K562 treated with DMSO at 1 percent for 24 hours (cell line): ENCODE measurements around the gene SPPL2C. TPM values are rescaled to one million over a fixed set of nuclear protein-coding genes. Genes with fewer than 3 reads are reported as not detected.

Experiments
- total RNA-seq: library from RNA; unstranded; fragments of 300-600 nt; gene quantifications from 2 replicates; pipeline ENCODE4 v1.2.3, GENCODE V29; 2022; ENCODE audit warnings: low read depth; ENCODE audit not compliant: insufficient read depth

The SPPL2C gene
- not detected in 2 replicates for total RNA-seq

GRCh38 chr17:45844695-45845375 lies at the start of gene SPPL2C:
Gene SPPL2C, plus strand, starts transcription at chr17:45844881. Its CDS starts 26 bp downstream, at chr17:45844907.

GRCh38 chr17:45894022-45894784 lies 49.5 kb downstream of the SPPL2C start, which contains the start of gene MAPT:
Gene MAPT, plus strand, starts transcription at chr17:45894554. Its CDS starts 67,784 bp downstream, at chr17:45962338.

Other genes starting within 250 kb of the SPPL2C start
- gene CRHR1, start 60.6 kb upstream of the SPPL2C start, total RNA-seq = 0.43 TPM in 1 of 2 replicates, not detected in the other
- gene MAPT, start 49.7 kb downstream of the SPPL2C start, total RNA-seq = 4.3 and 5.1 TPM in 2 replicates
- not detected in 2 replicates for gene STH, start 154.4 kb downstream of the SPPL2C start, total RNA-seq